HT-29 (cell line): ENCODE data around the gene SUN1. TPM values are rescaled to one million over a fixed set of nuclear protein-coding genes. Genes with fewer than 3 reads are reported as not detected.
"Not testable (repeated sequence)": the region's sequence is repeated elsewhere in the genome, so short reads cannot be mapped to it uniquely, and the experiment has no call there.

Experiments
- DNase-seq: peaks from one replicate; pipeline ENCODE4 v3.0.0-alpha.2; 2015; ENCODE audit warnings: low spot score
- total RNA-seq: library from RNA; depleted of rRNA; stranded (reverse); fragments of >200 nt; shearing (Covaris generic); gene quantifications from 2 replicates; pipeline ENCODE4 v1.2.3, GENCODE V29; 2014

Gene SUN1
- total RNA-seq, 1 experiment from 2014 or later: 200 TPM

- DNase-seq: no peak
Measured at GRCh38 chr7:856444-857095, 24.3 kb downstream of the SUN1 start.

DNA sequence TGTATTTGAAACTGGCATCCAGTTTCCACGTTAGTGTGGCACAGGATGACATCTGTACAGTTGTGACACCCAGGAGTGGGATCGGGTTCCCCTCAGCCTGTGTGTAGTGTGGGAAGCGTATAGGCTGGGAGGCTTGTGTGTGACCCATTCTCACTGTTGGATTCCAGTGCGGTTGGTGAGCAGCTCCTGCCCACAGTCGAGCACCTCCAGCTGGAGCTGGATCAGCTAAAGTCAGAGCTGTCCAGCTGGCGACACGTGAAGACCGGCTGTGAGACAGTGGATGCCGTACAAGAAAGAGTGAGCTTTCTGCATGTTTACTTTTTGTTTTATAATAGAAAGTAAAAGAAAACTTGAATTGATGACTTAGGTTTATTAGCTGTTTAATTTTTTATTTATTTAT, 25.4 kb downstream of the SUN1 start:
- DNase-seq: no peak

DNA sequence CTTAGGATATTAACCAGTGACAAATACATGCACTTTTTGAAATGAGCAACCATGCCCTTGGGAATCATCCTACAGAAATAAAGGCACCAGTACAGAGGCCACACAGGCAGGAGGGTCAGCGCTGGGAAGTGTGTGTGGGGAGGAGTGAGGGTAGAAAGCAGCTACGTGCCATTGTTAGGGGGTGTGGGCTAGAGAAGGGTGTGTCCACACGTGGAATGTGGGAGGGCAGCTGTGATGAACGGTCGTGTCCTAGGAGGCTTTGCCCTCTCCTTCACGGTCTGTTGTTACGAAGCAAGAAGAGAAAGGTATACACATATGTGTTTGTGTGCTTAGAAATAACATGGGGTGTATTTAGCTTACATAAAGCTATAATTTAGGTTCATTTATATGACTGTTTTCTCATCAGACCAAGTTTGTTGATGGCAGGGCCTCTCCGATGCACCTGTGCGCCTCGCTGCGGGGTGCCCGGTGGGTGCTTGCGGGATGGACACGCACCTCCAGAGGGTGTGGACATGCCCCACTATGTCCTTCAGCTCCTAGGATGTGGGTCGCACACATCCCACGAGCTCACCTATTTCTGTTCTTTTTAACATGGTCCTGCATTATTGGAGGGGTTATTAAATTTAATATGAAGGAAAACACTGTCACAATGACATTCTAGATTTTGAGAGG, 27.2 kb downstream of the SUN1 start:
- no peak for DNase-seq

DNA sequence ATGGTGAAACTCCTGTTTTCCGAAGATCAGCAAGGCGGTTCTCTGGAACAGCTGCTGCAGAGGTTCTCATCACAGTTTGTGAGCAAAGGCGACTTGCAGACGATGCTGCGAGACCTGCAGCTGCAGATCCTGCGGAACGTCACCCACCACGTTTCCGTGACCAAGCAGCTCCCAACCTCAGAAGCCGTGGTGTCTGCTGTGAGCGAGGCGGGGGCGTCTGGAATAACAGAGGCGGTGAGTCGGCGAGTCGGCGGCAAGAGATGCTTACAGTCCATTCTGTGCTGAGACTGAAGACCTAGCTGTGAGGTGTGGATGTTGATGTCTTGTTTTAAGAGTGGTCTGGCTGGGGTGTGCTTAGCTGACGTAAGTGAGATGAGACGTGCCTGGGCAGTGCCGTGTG, 27.9 kb downstream of the SUN1 start:
- DNase-seq: no peak

DNA sequence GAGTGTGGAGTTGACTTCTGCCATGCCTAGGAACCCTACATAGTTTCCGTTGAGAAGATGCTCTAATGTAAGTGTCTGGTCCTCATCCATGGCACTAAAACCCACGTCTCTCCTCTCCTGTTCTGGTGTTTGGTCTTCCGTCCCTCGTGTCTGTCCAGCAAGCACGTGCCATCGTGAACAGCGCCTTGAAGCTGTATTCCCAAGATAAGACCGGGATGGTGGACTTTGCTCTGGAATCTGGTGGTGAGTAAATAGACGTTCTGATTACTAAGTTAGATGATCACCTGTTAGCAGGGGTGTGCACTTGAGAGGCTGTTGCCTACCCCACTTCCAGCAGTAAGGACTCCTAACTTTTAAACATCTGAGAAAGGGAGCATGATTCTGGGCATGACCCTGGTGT, 28.9 kb downstream of the SUN1 start:
- DNase-seq: peak; percentile 31

- DNase-seq: no peak
Measured at GRCh38 chr7:862157-862556, 29.9 kb downstream of the SUN1 start.

DNA sequence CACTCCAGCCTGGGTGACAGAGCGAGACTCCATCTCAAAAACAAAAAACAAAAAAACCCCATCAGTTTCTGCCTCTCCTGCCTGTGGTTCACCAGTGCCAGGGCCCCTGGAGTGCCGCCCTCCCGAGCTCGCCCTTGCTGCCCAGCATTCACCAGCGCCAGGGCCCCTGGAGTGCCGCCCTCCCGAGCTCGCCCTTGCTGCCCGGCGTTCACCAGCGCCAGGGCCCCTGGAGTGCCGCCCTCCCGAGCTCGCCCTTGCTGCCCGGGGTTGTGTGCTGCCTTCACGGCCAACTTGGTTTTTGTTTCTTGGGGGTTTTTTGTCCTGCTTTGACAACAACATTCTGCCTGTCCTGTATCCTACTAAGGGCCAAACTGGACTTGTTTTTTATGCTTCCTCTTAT, 30.8 kb downstream of the SUN1 start:
- DNase-seq: no peak

- no peak for DNase-seq
Measured at GRCh38 chr7:865921-866320, 33.6 kb downstream of the SUN1 start.

DNA sequence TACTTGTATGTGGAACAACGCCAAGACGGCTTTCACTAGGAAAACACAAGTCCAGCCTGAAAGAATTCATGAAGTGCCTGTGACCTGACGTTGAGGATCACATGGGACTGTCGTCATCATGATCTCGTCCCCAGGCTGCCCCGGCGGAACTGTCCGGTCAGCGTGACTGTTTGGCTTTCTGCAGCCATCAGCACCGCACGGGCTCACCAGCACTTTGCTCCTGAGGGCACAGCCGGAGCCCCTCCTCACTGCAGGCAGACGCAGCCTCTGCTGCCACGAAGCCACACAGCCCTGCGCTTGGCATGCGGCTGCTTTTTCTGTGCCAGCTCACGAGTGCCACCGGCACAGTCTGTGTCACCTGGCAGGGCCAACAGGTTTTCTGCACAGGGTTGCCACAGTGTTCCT, 34.7 kb downstream of the SUN1 start:
- DNase-seq: peak; percentile 35

DNA sequence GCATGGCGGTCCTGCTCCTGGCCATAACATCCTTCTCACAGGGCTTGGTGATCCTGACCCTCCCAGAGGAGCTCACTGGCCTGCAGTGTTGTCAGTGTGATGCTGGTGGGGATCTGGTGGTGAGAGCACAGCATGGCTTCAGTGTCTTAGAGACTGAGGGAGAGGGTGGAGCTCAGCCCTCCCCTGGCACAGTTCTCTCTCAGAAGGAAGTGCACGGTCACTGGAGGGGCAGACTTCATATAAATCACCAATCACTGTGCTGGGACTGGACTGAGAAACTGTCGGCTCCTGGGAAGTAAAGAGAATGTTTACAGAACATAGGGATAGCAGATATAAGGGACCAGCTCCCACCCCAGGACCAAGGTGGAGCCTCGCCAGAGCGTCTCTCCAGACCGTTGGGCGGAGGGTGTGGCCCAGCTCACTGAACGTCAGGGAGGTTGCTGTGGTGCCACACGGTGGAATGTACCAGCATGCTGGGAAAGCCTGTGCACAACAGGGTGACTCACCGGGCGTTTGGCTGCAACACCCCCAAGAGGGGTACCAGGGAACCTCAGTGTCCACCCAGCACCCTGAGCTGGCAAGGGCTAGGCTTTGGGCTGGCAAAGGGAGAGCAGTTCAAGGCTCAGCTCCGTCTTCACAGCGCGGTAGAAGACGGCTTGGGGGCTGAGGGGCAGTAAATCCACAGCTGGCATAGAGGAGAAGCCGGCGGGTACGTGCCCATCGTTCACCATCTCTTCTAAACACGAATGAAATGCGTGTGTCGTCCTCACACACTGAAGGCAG, 35.3 kb downstream of the SUN1 start:
- DNase-seq: peak; percentile 86

DNA sequence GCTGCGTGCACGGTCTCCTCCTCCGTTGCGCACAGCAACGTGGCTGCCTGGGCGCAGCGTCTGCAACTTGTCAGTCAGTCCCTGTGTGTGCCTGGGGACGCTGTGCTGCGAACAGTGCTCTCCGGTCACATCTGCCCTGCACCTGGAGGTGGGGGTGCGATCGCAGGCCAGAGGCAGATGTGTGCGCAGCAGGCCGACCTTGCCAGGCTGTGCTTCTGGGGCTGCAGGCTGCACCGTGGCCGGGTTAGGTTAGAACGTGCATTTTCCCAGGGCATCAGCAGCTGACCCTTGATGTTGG, 35.9 kb downstream of the SUN1 start:
- no peak for DNase-seq

DNA sequence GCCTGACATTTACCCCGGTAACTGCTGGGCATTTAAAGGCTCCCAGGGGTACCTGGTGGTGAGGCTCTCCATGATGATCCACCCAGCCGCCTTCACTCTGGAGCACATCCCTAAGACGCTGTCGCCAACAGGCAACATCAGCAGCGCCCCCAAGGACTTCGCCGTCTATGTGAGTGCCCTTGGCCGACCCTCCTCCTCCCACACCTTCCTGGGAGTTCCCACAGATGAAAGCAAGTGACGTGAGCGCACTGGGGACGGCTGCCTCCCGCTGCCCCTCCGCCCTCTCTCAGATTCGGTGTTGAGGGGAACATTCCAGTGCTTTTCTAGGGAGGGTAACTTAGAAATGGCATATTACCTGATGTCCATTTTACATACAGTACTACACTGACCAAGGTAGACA, 37.1 kb downstream of the SUN1 start:
- no peak for DNase-seq

- no peak for DNase-seq
Measured at GRCh38 chr7:871900-872537, 39.7 kb downstream of the SUN1 start.

DNA sequence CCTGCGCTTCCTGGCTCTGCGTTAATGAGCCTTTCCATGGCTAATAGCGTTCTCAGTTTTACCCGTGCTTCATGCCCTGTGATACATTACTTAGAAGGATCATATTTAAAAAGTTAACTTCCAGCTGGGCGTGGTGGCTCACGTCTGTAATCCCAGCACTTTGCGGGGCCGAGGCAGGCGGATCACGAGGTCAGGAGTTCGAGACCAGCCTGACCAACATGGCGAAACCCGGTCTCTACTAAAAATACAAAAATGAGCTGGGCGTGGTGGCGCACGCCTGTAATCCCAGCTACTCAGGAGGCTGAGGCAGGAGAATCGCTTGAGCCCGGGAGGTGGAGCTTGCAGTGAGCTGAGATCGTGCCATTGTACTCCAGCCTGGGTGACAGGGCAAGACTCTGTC, 40.4 kb downstream of the SUN1 start:
- not testable (repeated sequence) for DNase-seq

- peak; percentile 95 for DNase-seq
Measured at GRCh38 chr7:873367-874002, 41.2 kb downstream of the SUN1 start.

- DNase-seq: no peak
Measured at GRCh38 chr7:874031-874749, 41.9 kb downstream of the SUN1 start.

DNA sequence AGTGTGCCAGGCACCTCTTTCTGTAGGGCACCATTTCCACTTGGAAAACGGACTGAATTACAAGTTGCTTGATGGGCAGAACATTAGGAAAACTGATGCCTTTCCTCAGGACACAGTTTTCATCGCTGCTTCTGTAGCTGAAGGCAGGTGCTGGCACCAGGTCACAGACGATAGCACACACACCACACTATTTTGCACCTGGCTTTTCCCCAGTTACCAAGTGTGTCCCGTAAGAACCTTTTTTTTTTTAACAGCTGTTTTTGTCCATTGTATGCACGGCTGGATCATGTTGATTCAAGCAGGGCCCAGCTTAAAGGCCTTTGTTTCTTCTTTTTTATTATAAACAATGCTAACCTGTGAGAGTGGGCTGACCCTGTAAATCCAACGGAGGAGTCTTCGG, 42.8 kb downstream of the SUN1 start:
- DNase-seq: no peak

- DNase-seq: no peak
Measured at GRCh38 chr7:875476-876076, 43.3 kb downstream of the SUN1 start.

- DNase-seq: peak; percentile 94
Measured at GRCh38 chr7:876077-876971, 44.0 kb downstream of the SUN1 start, which contains the start of gene GET4. GET4 (plus strand) TSS chr7:876554; CDS start chr7:876646, 92 bp downstream.

- DNase-seq: peak; percentile 73
Measured at GRCh38 chr7:876972-877311, 44.7 kb downstream of the SUN1 start.
